HG02840 (cell line): ENCODE measurements around the gene BACE2.

Experiments used
- ATAC-seq: cut with Tn5 transposase; IDR thresholded peaks from one replicate; pipeline ENCODE4 v1.9.1; 2021; ENCODE audit warnings: mild to moderate bottlenecking, moderate library complexity, moderate number of reproducible peaks; ENCODE audit not compliant: unreplicated experiment, low FRiP score

BACE2 gene

GRCh38 chr21:41167348-41168342 is at the start of gene BACE2:
BACE2 (plus strand) TSS chr21:41168160; CDS start chr21:41168264, 104 bp downstream.
- ATAC-seq, result no peak

DNA sequence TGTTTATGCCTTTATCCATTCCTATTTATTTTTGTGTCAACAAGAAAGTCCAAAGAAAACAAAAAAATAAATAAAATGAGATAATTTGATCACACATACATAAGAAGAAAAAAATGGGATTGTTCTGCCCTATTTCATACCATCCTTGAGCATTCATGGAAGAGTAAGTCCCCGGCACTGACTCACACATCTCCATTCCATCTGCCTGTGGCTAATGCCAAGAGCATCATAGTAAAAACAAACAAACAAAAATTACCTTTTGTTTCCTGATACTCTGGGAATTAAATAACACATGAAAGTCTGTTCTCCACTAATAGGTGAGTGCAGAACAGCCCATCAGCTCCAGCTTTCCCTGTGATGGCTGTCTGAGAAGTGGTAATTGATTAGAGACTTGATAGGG is 48.1 kb upstream of the BACE2 start:
- ATAC-seq, result no peak

GRCh38 chr21:41120997-41121396 is 47.0 kb upstream of the BACE2 start:
- ATAC-seq, result no peak

- no peak for ATAC-seq
Observed at GRCh38 chr21:41121785-41122415, 46.1 kb upstream of the BACE2 start.

DNA sequence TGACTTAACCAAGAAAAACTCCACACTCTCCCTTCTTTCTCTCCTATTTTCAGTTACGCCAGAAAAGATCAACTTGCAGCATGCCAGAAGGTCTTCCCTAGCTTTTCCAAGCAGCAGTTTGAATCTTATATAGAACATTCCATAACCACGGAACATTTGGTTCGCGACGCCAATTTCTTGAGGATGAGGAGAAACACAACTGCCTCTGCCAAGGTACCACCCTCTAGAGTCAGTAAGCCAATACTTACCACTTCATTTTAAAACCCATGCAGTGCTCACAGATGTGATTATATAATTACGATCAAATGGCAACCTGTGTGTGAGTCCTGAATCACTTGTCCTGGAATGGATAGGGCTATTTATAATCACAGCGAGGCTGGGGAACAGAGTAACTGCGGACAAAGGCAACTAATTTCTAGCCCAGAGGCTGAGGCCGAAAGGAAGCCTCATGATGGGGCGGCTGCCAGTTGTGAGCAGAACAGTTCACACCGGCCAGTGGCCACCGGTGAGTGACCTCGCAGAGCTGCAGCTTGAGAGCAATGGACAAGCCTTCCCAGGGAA is 43.2 kb upstream of the BACE2 start:
- no peak for ATAC-seq

DNA sequence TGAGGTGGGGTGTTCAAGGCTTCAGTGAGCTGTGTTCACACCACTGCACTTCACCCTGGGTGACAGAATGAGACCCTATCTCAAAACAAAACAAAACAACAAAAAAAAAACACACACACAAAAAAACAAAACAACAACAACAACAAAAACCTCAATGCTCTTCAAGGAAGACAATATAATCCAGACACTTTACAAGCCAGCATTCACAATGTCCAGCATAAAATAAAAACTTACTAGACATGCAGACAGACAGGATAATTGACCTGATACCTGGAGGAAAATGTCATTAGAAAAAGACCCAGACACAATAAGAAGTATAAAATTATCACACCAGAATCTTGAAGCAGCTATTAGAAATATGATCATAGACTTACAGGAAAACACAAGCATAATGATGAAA is 39.0 kb upstream of the BACE2 start:
- ATAC-seq, result no peak

- ATAC-seq, result no peak
Observed at GRCh38 chr21:41130883-41131282, 37.1 kb upstream of the BACE2 start.

DNA sequence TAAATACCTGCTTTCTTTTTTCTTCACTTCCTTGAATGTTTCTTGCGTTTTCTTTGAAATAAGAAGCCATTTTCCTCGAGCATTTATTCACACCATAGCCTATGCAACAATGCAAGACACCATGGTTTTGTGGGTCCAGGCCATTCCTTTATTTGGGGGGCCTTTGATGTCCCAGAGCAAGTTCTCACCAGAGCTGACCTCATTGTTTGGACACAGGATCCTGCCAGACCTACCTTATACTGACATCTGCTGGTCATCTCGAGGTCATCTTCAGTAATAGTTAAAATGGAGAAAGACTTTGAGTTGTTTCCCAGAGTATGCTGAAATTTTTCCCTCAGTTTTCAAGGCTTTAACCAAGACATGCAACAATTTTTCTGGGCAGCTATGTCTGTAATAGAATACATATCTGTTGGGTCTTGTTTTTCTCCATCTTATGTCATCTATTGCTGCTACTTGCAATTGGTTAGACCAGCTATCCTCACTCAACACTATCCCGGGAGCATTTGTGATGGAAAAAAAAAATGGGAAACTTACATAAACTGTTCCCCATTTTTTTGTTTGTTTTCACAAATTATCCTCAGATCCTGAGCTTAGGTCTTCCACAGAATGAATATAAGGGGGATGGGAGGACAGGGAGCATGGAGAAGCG is 34.0 kb upstream of the BACE2 start:
- no peak for ATAC-seq

DNA sequence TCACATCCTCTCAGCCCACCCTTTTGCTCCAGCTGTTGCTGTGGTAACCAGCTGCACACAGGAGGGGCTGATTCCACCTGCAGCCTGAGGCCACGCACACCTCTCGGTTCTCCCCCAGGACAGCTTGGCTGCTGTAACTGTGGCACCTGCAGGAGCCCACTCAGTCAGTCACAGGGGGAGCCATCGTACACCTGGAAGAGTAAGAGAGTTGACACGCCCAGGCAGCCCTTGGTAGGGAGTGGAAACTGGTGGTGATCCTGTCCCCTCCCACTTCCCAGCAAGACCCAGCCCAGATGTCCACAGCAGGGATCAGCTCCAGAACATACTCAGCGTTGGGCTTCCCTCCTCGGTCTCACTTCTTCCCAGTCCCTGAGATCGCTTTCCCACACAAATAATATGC is 32.2 kb upstream of the BACE2 start:
- no peak for ATAC-seq

GRCh38 chr21:41136286-41136685 is 31.7 kb upstream of the BACE2 start:
- ATAC-seq, result no peak

DNA sequence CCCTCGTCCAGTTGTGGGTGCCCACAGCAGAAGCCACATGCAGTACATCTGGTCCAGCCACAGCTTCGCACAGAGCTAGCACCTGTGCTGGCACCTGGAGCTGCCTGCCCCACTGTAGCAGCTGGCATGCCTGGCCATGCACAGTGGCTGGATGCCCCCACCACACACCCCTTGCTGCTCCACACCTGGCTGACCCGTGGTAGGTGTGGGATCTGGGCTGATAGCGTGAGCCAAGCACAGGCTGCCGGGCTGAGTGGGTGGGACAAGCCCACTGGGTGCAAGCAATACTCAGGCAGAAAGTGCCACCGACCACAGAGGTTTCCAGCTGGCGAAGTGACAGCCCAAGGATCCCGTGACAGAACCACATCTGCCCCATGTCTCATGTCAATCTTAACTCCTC is 30.6 kb upstream of the BACE2 start:
- no peak for ATAC-seq

DNA sequence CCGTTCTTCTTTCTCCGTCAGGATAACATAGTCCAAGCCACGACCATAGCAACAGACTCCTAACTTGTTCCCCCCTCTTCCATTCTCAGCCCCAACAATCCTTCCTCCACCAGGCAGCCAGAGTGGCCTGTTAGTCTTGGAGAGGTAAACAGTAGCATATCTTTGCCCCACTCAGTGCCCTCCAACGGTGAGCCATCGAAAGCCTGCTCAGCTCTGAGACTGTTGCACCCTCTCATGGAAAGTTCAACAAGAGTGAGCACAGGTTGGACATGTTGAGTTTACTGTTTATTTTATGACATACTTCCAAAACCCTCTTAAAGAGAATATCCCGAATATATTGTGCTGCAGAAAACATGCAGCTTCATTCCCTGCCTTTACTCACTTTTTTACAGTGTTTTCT is 30.1 kb upstream of the BACE2 start:
- no peak for ATAC-seq

DNA sequence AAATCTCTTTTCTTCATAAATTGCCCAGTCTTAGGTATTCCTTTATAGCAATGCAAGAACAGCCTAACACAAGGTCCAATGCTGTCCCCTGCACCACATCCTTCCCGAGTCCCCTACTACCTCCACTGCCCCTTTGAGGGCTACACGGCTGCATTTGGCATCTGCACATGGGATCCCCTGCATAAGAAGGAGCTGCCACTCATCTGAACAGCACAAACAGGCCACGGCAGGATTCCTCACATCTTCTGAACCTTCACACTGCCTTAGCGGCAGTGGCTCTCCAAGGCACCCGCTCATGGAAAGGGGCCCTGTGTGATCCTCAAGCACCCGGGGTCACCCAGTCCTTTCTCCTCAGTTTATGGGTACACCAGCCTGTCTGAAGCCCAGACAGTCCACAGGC is 29.2 kb upstream of the BACE2 start:
- no peak for ATAC-seq

- ATAC-seq, result no peak
Observed at GRCh38 chr21:41139275-41139674, 28.7 kb upstream of the BACE2 start.

DNA sequence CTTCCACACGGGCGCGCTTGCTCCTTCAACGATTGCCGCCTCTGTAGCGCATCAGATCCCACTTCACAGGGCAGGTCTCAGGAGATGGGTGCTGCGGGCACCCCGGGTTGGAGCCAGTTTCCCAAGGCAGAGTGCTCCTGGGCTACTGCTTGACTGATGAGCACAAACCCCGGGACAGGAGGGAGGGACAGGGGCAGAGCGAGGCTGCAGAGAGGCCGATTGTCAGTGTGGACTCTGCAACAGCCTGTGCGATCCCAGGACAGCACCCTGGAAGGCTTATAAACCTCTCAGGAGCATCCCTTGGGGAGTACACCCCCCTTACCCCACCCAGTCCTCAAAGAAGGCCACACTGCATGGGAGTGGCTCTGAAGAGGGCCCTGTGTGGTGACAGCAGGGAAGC is 28.0 kb upstream of the BACE2 start:
- ATAC-seq, result no peak

- ATAC-seq, result no peak
Observed at GRCh38 chr21:41141031-41141457, 26.9 kb upstream of the BACE2 start.

GRCh38 chr21:41142051-41142795 is 25.7 kb upstream of the BACE2 start:
- ATAC-seq, result no peak

DNA sequence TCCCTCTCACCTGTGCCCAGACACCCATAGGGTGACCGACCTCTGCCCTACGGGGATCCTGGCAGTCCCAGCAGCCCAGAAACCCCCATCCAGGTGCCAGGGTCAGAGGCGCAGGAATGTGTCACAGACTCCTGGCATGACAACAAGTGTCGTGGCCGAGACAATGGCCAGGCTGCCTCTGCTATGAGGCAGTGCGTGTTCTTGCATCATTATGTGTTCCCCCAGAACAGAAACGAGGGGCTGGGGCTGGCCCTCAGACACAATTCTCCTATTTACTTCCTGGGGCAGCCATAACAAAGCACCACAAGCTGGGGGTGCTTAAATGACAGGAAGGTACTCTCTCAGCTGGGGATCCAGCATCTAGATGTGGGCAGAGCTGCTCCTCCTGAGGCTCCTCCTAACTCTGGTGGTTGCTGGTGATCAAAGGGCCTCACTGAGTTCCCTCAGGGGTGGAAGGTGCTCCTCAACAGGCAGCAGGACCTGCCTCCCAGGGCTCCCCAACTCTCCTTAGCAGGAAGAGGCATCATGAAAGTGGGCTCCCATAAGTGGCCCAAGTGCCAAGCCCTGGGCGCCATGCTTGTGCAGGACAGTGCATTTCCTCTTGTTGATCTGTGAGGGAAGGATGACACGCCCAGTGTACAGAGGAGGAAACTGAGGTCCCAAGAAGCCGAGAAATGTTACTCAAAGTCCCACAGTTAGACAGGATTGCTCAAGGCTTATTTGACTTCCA is 24.2 kb upstream of the BACE2 start:
- ATAC-seq, result no peak

DNA sequence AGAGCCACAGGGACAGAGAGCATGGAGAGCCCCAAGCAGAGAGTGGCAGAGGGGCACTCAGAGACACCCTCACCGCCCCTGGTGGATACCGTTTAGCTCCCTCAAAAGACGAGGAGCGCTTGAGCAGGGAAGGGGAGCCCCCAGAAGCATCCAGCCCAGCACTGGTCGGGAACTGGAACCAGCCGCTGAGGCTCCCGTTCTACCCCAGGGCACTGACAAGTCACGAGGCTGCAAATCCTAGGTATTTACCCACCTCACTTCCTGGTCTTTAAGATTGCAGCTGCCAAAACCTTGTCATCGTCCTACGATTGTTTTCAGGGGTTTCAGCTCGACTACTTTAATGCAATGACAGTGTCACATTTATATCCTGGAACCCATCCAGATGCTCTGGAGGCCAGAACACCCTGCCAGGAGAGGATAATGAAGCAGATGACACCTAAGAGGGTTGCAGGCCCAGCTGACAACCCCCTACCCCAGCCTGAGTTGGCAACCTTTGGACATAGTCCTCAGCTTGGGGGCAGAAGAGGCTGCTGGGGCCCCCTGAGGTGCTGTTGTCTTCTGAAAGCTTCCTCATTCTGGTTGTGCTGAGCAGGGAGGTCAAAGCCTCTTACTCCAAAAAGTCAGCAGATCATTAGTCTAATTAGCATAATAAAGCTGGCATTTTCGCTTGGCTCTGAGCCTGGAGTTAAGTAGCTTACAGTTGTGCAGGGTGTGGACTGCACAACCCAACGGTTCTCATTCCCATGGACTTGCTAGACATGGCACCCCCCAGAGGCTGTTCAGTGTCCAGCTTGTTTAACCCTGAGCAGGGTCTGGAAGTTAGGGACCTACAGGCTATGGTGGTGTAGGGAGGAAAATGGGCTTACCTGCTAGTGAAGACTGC is 20.6 kb upstream of the BACE2 start:
- no peak for ATAC-seq
